Measurements from ENCODE around the gene TXLNB.

Gene TXLNB

DNA sequence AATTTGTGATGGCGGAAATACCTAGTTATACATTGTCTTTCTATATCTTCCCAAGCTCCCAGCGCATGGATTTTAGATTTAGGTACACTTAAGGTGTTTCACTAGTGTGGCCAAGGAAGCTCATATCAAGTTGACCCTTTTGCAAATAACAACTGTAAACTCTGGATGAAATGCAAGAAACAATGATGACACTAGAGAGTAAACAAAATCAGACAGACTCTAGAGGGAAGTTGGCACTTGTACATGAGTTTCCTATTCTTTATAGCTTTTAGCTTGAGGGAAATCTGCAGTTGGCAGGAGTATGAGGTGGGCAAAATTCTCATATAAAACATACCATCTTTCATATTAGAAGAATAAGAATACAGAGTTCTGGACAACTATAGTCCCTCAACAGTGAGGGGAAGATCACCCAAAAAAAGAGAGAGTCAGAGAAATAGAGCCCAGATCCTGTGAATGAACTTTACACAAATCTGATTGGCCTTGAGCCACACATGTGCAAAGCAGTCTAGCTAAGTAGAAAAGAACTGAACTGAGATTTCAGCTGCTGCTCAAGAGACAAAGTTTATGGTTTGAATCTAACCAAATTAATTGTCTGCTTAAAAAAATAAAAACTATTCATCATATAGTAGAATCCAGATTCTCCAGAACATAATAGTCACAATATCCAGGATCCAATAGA lies 26.1 kb downstream of the TXLNB start:
- DNase-seq (ENCODE audit: low read depth): no peak
- H3K4me3 ChIP-seq (ENCODE audit: low read length): no peak overlapping the region
- TF ChIP-seq CTCF (IDR thresholded peaks at IDR 0.05; ENCODE audit: insufficient read depth, low read depth, low read length, missing control alignments): no peak

DNA sequence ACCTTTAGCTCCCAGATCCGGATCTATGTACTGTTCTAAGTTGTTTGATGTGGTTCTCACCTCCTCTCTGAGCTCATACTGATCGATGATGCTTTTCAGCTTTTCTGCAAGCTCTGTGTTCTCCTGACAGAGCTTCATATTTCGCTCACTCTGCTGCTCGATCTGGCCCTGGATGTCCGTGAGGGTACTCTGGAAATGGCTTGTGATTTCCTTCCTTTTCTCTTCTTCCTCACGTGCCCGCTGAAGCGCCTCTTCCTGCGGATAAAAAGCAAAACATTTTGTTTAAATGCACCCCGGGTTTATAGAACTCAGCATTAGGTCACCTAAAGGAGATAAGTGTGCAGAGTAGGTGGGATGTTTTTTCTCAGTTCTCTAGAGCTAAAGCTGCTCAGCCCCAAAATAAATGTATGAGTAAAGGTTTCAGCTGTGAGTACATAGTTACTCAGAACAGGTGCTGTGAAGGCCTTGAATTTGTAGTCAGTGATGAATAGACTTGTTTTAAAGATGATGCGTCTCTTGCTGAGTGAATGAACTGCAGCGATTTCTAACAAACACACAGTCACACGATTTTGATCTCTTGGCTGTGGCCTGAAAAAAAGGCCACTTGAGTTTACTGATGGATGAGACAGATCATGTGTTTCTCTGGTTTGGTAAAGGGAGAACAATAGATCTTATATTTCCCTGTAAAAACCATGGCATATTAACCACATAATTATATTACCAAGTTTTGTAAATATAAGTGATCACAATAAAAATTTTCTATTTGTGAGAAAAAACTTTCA lies 29.1 kb downstream of the TXLNB start:
- TF ChIP-seq CTCF (IDR thresholded peaks at IDR 0.05; ENCODE audit: insufficient read depth, low read depth, low read length, missing control alignments): no peak
- peak; percentile 69 for DNase-seq (ENCODE audit: low read depth)

GRCh38 chr6:139257821-139258398 lies 33.9 kb downstream of the TXLNB start:
- DNase-seq (ENCODE audit: low read depth): no peak
- no peak for TF ChIP-seq CTCF (IDR thresholded peaks at IDR 0.05; ENCODE audit: insufficient read depth, low read depth, low read length, missing control alignments)
- no peak overlapping the region for H3K4me3 ChIP-seq (ENCODE audit: low read length)

More for the DNA sequence above, 29.1 kb downstream of the TXLNB start:
- no peak overlapping the region for H3K4me3 ChIP-seq (ENCODE audit: low read length)

DNA sequence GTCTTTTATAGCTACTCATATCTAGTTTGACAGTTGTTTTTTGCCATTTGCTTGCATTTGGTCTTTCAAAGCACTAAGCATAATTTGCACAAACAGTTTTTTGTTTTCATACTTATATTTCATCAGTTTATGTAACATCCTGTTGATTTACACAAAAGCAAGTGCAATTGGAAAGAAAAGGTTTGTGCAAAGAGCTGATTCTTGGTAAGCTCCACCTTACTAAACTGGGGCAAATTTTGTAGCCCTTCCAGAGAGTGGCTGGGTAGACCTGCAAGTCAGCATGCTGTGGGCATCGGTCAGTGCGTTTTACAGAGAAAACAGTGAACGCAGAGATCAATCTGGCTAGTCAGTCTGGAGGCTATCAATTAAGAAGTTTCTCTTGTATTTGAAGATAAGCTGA lies 34.5 kb downstream of the TXLNB start:
- DNase-seq (ENCODE audit: low read depth): no peak
- no peak for TF ChIP-seq CTCF (IDR thresholded peaks at IDR 0.05; ENCODE audit: insufficient read depth, low read depth, low read length, missing control alignments)
- H3K4me3 ChIP-seq (ENCODE audit: low read length): no peak overlapping the region

DNA sequence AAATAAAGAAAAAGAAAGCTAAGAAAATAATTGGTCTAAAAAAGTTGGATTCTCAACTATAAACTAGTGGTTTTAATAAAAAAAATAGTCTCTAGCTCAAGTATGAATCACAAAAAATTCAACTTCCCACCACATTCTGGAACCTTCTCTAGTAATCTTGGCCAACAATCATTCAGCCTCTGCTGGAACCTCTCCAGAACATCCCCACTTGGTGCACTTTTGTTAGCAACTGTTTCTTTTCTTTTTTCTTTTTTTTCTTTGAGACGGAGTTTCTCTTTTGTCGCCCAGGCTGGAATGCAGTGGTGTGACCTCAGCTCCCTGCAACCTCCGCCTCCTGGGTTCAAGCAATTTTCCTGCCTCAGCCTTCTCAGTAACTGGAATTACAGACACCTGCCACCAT lies 35.7 kb downstream of the TXLNB start:
- TF ChIP-seq CTCF (IDR thresholded peaks at IDR 0.05; ENCODE audit: insufficient read depth, low read depth, low read length, missing control alignments): no peak
- no peak overlapping the region for H3K4me3 ChIP-seq (ENCODE audit: low read length)
- DNase-seq (ENCODE audit: low read depth): no peak

DNA sequence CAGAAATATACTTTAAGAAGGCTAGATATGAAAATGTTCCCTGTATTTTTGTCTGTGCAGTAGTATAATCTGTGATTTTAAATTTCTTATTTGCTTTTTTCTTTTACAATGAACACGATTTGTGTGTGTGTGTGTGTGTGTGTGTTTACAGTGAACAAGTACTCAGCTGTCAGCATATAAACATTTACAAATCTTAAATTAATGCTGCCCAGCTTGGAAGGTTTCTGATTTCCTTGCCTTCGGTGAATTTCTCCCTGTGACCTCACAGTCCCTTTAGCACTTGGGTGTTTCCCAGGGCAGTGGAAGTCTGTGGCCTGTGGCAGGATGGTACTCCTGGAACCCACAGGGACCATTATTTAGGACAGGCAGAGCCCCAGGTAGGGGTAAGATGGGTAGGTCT lies 37.6 kb downstream of the TXLNB start:
- no peak overlapping the region for H3K4me3 ChIP-seq (ENCODE audit: low read length)
- DNase-seq (ENCODE audit: low read depth): no peak
- no peak for TF ChIP-seq CTCF (IDR thresholded peaks at IDR 0.05; ENCODE audit: insufficient read depth, low read depth, low read length, missing control alignments)

All from epithelial cell of esophagus (primary cell).